Testis (tissue), 3 donors: ENCODE results near the gene ITIH3. TPM values are rescaled to one million over a fixed set of nuclear protein-coding genes. Genes with fewer than 3 reads are reported as not detected.

Experiments
- DNase-seq: peaks from one replicate; pipeline ENCODE4 v3.0.0-alpha.2; 2019
- H3K27ac ChIP-seq, 2 donors: fragments of 200-600 bp; sonication (generic); one replicate each; pipeline ENCODE4 v1.5.1; 2019
- H3K27me3 ChIP-seq: fragments of 200-600 bp; sonication (generic); one replicate; pipeline ENCODE4 v1.5.1; 2019
- H3K36me3 ChIP-seq: fragments of 200-600 bp; sonication (generic); one replicate; pipeline ENCODE4 v1.5.1; 2017; ENCODE audit warnings: low read depth; ENCODE audit errors: missing control alignments
- H3K4me1 ChIP-seq: fragments of 200-600 bp; sonication (generic); one replicate; pipeline ENCODE4 v1.5.1; 2019
- H3K4me3 ChIP-seq, 2 donors: fragments of 200-600 bp; sonication (generic); one replicate each; pipeline ENCODE4 v1.5.1; 2017 to 2019
- H3K9me3 ChIP-seq: fragments of 200-600 bp; sonication (generic); one replicate; pipeline ENCODE4 v1.5.1; 2017
- CTCF ChIP-seq, 3 experiments: fragments of 450-650 bp in 2 of 3; fragments of 200-600 bp in 1 of 3; sonication (generic) in 1 of 3; IDR thresholded peaks; one replicate each; pipeline ENCODE4 v1.5.1; 2016 to 2019; ENCODE audit warnings: antibody characterized with exemption in 3 of 3, mild to moderate bottlenecking in 2 of 3, moderate library complexity in 1 of 3
- POLR2A ChIP-seq: fragments of 450-650 bp; IDR thresholded peaks from one replicate; pipeline ENCODE4 v1.6.1; 2017; ENCODE audit warnings: antibody characterized with exemption, mild to moderate bottlenecking, moderate library complexity
- WGBS, 2 donors: methylation state at CpG; one replicate each; pipeline ENCODE4 v1.1.5; 2018; 5-methylcytosine and 5-hydroxymethylcytosine counted together
- intact Hi-C: fragments of 100-400 bp; cut with DNase I; formaldehyde crosslinking; loops from one replicate; pipeline ENCODE4 v1.15.1; 2023; ENCODE audit warnings: low total_unique reads
- polyA plus RNA-seq: library from polyadenylated mRNA; stranded (reverse); fragments of 350-450 nt; fragmentation: Illumina TruSeq; extraction: RNeasy Lipid Tissue Mini Kit (QIAGEN cat#74804); gene quantifications from one replicate; pipeline ENCODE4 v1.2.3, GENCODE V29; 2014; ENCODE audit warnings: low read depth, low replicate concordance; ENCODE audit not compliant: insufficient read depth
- total RNA-seq, 2 donors: library from RNA; depleted of rRNA; stranded (reverse); fragments of >200 nt; gene quantifications; one replicate each; pipeline ENCODE4 v1.2.3, GENCODE V29; 2016

ITIH3 gene
- total and polyA plus RNA-seq, 3 donors from 2014 or later: 5.4 to 9.9 (median 6.3) TPM

GRCh38 chr3:52784021-52784621 is 10.5 kb upstream of the ITIH3 start:
- no peaks in the 10 kb centered on the region for H3K27me3 ChIP-seq
- intact Hi-C loops: no loop called here
- no peak for DNase-seq
- no peak for TF ChIP-seq POLR2A
- no peak for TF ChIP-seq CTCF (IDR thresholded peaks at IDR 0.05)
- H3K27ac ChIP-seq: no peak overlapping the region
- H3K4me1 ChIP-seq: no peaks in the 10 kb centered on the region
- WGBS, 2 donors: 82 to 86% methylated on average over 5 to 18 of the region's 18 CpGs
- H3K36me3 ChIP-seq: no peaks in the 10 kb centered on the region
- no peak overlapping the region for H3K4me3 ChIP-seq
- H3K9me3 ChIP-seq: no peaks in the 10 kb centered on the region

- no peaks in the 10 kb centered on the region for H3K27me3 ChIP-seq
- no peak overlapping the region for H3K27ac ChIP-seq
- intact Hi-C loops: no loop called here
- TF ChIP-seq CTCF (IDR thresholded peaks at IDR 0.05): no peak
- no peak for TF ChIP-seq POLR2A
- no peaks in the 10 kb centered on the region for H3K36me3 ChIP-seq
- H3K4me1 ChIP-seq: no peaks in the 10 kb centered on the region
- H3K9me3 ChIP-seq: no peaks in the 10 kb centered on the region
- H3K4me3 ChIP-seq: no peak overlapping the region
- DNase-seq: no peak
- WGBS, 2 donors: 90 to 91% methylated on average over 5 of the region's 5 CpGs
Observed at GRCh38 chr3:52784931-52785590, 9.5 kb upstream of the ITIH3 start.

GRCh38 chr3:52786330-52787215 is 8.0 kb upstream of the ITIH3 start:
- WGBS, 2 donors: 87 to 89% methylated on average over 14 to 19 of the region's 19 CpGs
- intact Hi-C loops: no loop called here
- Histone ChIP-seq H3K4me1 (no peaks in the 10 kb centered on the region), H3K4me3 (no peak overlapping the region), H3K27me3 (no peaks in the 10 kb centered on the region), H3K9me3 (no peaks in the 10 kb centered on the region), H3K36me3 (no peaks in the 10 kb centered on the region), H3K27ac (no peak overlapping the region)
- TF ChIP-seq POLR2A (no peak), CTCF (IDR thresholded peaks at IDR 0.05) (no peak)
- DNase-seq: no peak

- 91 to 92% methylated on average over 10 to 11 of the region's 11 CpGs for WGBS, 2 donors
- Histone ChIP-seq H3K27me3 (no peaks in the 10 kb centered on the region), H3K27ac (no peak overlapping the region), H3K4me3 (no peak overlapping the region), H3K36me3 (no peaks in the 10 kb centered on the region), H3K4me1 (no peaks in the 10 kb centered on the region), H3K9me3 (no peaks in the 10 kb centered on the region)
- intact Hi-C loops: no loop called here
- TF ChIP-seq CTCF (IDR thresholded peaks at IDR 0.05) (no peak), POLR2A (no peak)
- DNase-seq: no peak
Observed at GRCh38 chr3:52787246-52787645, 7.3 kb upstream of the ITIH3 start.
